GM10248 (cell line): ENCODE results near the gene MIPEP.

Source experiments
- CTCF ChIA-PET: fragments of 300-600 bp; sonication (Branson Sonifier 250); formaldehyde crosslinking; extraction: SDS; loops from one replicate; lab custom pipeline; 2021; ENCODE audit warnings: antibody characterized with exemption; lab: Yijun Ruan, JAX
- POLR2A ChIA-PET: fragments of 350-650 bp; sonication (Branson Sonifier 250); formaldehyde crosslinking; extraction: SDS; loops from one replicate; lab custom pipeline; 2020; ENCODE audit warnings: antibody characterized with exemption; lab: Yijun Ruan, JAX
- DNase-seq: peaks from one replicate; pipeline ENCODE4 v3.0.0; 2012; ENCODE audit errors: extremely low spot score
- CTCF ChIP-seq: IDR thresholded peaks from 2 replicates; pipeline ENCODE4 v1.5.1; 2012; ENCODE audit warnings: mild to moderate bottlenecking, low read depth; ENCODE audit errors: extremely low read depth, missing control alignments, control extremely low read depth

Gene MIPEP

GRCh38 chr13:23723471-23723870, 165.7 kb downstream of the MIPEP start:
- CTCF ChIA-PET: interaction anchor here (1.0 to 1.7 kb wide), 4 partner anchors 12 to 177 kb away, joined by 3 to 5 read pairs (median 4); no protein-coding TSS in a partner anchor
- POLR2A ChIA-PET: no interaction called here
- no peak for DNase-seq
- no peak for TF ChIP-seq CTCF

GRCh38 chr13:23722726-23723453, 166.3 kb downstream of the MIPEP start:
- no peak for DNase-seq
- CTCF ChIA-PET: interaction anchor here (1.0 to 1.7 kb wide), 4 partner anchors 7 to 18 kb away, joined by 3 to 5 read pairs (median 4); no protein-coding TSS in a partner anchor
- no peak for TF ChIP-seq CTCF
- POLR2A ChIA-PET: no interaction called here

DNA sequence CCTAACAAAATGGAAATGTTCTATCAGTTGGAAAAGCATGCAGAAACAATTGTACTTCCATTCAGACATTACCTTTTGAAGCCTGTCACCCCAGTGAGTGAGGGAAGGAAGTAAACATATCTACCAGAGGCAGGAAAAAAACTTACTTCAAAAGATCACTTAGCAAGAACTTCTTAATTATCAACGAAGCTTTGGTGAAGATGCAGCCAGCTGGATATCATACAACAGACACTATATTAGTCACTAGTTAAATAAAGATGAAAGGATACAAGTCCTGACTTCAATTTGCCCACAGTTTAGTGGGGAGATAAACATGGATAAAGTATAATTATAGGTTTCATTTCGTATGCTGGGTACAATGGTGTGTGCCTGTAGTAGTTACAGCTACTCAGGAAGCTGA, 170.2 kb downstream of the MIPEP start:
- ChIA-PET POLR2A (no interaction called here), CTCF (interaction anchor here (1.5 to 3.1 kb wide), 3 partner anchors 9 to 237 kb away, joined by 4 to 11 read pairs (median 4); no protein-coding TSS in a partner anchor)
- no peak for TF ChIP-seq CTCF
- DNase-seq: no peak

GRCh38 chr13:23716401-23716800, 172.8 kb downstream of the MIPEP start:
- no peak for DNase-seq
- ChIA-PET CTCF (interaction anchor here (1.3 to 3.1 kb wide), 2 partner anchors 8 to 25 kb away, joined by 3 to 11 read pairs; no protein-coding TSS in a partner anchor), POLR2A (no interaction called here)
- no peak for TF ChIP-seq CTCF

DNA sequence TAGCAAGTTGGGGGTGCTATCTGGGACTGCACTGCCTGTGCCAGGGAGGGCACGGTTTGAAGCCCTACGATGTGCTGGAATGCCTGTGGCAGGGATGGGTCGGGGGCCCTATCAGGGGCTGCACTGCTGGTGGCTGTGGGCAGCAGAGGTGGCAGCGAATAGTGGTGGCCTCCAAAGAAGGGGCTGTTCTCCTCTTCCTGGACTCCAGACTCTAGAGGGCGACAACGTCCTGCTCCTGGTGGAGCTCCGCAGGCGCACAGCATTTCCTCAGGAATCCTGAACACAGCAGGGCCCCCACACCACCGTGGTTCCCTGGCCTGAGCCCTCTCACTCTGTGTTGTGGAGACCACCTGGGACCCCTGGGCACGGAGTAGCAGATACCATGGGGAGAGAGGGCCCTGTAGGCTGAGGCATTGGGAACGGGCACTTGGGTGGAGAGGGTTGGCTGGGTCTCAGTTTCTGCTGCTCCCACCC, 173.4 kb downstream of the MIPEP start:
- POLR2A ChIA-PET: no interaction called here

More for the DNA sequence above, 173.4 kb downstream of the MIPEP start:
- CTCF ChIA-PET: interaction anchor here (1.3 to 1.4 kb wide), 2 partner anchors 9 to 49 kb away, joined by 3 to 4 read pairs; no protein-coding TSS in a partner anchor
- peak; percentile 39 for TF ChIP-seq CTCF
- DNase-seq: peak; percentile 35
